HG02852 (cell line): ENCODE measurements around the gene SLCO4A1.
"Not testable (repeated sequence)": the region's sequence is repeated elsewhere in the genome, so short reads cannot be mapped to it uniquely, and the experiment has no call there.

ENCODE experiments used
- ATAC-seq: cut with Tn5 transposase; IDR thresholded peaks from one replicate; pipeline ENCODE4 v1.9.1; 2021; ENCODE audit warnings: mild to moderate bottlenecking, moderate library complexity; ENCODE audit not compliant: unreplicated experiment

Gene SLCO4A1

DNA sequence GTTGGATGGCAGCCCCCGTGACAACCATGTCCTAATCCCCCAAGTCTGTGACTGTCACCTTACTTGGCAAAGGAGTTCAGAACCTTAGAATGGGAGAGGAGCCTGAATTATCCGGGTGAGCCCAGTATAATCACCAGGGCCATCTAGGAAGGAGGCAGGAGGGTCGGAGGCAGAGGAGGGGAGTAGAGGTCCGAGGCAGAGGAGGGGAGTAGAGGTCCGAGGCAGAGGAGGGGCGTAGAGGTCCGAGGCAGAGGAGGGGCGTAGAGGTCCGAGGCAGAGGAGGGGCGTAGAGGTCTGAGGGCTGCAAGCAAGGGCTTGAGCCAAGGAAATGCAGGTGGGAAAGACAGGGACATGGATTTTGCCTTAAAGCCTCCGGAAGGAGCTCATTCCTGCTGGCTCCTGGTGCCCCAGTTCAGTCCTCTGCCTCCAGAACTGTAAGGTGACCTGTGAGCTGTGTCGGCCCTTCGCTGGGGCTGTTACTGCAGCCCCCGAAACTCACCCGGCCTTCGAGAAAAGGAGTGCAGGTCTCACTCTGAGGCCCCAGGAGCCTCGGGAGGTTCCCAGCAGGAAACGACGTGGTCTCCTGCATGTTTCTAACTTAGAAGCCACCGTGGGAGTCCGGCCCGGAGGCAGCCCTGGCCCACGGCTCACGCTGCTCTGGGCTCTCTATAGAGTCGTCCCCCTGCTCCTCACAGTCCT, 20.0 kb upstream of the SLCO4A1 start:
- ATAC-seq, result no peak

DNA sequence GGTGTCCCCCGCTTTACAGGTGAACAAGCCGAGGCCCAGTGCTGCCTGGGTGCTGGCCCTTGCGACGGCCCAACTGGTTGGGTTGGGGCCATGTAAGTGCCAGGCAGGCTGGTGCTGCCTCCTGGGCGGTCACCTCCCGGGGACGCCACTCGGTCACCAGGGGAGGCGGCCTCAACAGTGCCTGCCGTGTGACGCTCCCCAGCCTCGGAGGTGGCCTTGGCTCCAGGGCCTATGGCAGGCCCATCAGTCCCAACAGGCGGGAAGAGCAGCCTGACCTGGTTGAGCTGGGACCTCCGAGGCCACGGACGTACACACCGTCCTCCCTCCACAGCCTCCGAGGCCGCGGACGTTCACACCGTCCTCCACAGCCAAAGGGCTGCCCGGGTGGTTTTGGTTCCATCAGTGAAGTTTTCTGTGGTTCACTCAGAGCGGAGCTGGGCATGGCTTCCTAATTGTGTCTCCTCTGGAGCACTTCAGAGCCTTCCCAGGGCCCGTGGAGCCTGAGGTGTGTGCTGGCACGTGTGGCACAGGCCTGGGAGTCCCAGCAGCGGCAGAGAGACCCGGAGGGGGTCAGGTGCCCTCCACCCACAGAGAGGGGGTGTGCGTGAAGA, 19.3 kb upstream of the SLCO4A1 start:
- ATAC-seq, result no peak

DNA sequence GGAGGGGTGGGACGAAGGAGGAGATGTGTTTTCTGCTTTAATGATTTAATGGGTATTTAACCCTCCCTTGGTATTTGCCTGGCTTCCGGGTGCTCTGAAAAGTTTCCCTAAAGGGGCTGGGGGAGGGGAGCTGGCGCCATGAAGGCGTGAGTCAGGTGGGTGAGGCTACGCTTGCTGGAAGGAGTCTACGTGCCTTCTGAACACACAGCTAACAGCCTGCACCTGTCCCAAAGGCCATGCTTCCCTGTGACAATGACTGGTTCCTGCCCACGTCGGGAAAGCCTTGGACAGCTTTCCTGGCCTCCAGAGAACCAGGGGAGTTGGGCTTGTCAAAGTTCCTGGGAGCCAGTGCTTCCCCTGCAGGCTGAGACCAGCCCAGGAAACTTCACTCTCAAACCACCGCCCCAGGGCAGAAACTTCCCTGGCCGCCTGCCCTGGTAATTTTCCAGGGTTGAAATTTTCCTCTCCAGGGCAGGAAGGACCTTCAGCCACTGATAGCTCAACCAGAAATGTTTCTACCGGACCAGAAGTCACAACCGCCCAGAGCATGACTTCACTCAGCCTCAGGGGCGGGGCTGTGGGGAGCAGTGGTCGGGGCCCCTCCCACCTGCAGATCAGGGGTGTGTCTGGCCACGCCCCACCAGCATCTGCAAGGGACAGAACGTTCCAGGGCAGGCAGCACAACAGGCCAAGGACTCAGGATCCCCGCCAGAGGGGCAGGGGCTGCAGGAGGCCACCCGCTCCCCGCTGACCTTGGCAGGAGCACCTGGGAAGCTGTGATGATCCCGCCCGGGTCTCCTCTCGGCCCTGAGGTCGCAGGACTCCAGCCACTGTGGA, 18.6 kb upstream of the SLCO4A1 start:
- peak; percentile 80 for ATAC-seq

DNA sequence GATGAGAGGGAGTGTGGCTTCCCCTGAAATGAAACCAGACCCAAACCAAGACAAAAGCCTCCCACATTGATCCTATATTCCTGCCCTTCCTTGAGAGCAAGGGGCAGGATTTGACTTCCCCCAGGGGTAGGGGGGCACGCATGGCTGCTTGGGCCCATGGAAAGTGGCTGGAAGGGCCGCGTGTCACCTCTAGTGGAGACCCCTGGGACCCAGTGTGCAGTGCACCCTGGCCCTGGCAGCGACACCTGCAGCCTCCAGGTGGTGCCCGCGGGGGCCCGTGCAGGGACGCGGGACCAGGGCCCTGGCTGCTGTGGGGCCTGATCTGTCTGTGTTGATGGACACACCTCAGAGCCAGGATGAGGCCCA, 18.0 kb upstream of the SLCO4A1 start:
- peak; percentile 40 for ATAC-seq

DNA sequence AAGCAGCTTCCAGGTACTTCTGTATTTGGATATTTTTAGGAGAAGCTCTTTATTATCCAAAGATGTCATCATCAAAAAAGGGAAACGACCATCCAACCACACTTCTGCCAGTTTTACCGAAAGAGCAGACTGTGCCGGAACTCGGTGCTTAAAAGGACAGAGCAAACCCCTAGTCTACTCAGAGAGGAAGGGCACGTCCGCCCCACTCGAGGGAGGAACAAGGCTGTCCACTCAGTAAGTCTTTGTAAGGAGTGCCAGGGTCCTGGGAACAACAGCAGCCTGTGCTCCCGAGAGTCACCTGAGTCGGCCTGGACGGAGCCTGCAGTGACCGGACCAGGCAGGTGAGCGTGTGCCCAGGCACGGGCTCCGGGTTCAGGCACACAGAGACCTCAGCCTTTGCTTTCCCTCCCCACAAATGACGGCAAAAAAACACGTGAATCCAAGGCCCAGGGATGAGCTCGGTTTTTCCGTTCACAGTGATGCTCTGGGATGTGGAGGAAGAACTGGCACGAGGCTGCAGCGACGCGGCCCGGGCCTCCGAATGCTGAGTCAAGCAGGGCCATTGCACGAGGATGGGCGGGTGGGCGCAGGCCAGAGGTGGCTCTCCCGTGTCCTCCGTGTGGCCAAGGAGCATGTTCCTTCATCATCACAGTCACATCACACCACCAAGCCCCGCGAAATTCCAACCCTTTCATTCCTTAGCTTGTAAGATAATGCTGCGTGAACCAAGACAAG, 17.4 kb upstream of the SLCO4A1 start:
- no peak for ATAC-seq

DNA sequence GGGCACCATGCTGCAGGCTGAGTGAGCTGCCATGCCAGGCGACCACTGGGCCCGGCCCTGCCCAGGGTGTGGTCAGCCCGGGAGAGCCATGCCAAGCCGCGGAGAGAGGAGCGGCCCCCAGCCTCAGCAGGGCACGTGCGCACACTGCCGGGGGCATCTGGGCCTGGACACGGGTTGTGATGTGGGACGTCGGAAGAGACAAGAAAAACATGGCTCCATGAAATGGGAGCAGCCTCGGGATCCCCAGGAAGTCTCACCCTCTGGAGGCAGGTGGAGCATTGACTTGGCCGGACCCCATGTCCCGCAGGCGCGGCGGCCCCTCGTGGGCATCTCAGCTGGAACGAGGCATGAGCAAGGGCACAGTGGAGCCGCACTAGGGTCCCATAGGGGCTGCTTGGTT, 16.8 kb upstream of the SLCO4A1 start:
- ATAC-seq, result no peak

DNA sequence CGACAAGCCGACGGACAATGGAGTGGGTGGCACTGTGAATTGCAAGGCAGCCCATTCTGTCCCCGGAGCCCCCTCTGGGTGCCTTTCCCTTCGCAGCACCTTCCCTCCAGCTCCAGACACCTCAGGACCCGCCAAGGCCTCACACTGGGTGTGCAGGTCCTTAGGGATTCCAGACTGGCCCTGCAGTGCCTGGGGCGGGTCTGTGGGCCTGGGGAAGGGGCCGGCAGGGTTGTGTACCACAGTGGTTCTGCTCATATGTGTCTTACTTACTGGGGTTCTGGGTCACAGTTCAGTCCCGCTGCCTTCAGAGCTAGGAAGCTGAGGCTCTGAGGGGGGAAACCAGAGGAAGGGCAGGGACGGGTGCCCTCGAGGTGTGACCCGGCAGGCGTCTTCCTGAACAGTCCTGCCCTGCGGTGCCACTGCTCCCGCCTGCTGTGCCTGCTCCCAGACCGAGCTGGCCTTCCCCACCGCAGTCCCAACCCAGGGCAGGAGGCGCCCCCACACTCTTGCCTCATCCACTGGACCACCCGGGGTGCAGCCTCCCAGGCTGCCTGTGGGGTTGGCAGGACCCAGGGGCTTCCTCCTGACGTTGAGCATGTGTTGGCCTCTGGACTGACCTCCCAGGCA, 16.3 kb upstream of the SLCO4A1 start:
- no peak for ATAC-seq

DNA sequence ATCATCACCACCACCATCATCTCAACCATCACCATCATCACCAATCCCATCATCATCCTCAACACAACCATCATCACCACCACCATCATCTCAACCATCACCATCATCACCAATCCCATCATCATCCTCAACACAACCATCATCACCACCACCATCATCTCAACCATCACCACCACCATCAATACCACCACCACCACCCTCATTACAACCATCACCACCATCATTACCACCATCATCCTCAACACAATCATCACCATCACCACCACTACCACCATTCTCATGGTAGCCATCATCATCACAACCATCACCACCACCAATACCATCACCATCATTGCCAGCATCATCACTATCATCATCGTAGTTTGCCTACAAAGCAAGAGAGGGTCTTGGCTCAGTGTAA, 14.9 kb upstream of the SLCO4A1 start:
- ATAC-seq, result not testable (repeated sequence)

DNA sequence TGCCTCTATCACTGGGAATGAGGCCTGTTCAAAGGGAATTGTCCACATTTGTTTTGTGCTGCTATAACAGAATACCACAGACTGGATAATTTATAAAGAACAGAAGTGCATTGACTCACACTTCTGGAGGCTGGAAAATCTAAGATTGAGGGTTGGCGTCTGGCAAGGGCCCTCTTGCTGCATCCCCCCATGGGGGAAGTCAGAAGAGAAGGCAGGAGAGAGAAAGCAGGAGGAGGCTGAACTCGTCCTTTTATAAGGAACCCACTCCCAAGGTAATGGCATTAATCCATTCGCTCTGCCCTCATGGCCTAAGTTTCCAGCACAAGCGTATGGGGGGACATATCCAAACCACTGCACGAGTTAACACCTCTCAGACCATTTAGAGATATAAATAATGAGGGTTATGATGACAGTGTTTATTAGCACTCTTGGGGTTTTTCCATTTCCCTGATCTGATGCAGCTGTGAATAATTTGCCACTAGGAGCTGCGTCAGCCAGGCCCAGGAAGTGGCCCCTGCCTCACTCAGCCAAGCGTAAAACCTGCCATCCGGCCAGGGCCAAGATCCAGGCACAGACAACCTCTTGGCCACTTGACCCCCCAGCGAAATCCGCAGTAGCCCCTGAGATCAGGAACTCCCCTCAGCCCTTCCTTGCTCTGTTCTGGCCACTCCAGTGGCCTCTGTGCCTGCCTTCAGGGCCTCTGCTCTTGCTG, 14.2 kb upstream of the SLCO4A1 start:
- ATAC-seq, result no peak

DNA sequence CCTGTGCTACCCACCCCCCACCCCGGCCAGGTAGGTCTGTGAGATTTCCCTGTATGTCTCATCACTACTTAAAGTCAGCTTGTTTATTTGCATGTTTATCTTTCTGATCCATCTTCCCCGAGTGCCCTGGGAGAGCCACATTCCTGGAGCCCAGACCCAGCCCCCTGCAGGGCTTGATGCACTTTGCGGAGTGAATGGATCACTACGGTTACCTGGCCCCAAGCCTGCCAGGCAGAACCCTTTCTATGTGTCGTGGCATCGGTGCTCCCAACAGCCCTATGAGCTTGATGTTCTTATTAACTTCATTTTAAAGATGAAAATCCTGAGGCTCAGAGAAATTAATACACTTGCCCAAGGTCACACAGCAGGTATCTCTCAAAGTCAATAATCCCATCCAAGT, 13.6 kb upstream of the SLCO4A1 start:
- ATAC-seq, result no peak

DNA sequence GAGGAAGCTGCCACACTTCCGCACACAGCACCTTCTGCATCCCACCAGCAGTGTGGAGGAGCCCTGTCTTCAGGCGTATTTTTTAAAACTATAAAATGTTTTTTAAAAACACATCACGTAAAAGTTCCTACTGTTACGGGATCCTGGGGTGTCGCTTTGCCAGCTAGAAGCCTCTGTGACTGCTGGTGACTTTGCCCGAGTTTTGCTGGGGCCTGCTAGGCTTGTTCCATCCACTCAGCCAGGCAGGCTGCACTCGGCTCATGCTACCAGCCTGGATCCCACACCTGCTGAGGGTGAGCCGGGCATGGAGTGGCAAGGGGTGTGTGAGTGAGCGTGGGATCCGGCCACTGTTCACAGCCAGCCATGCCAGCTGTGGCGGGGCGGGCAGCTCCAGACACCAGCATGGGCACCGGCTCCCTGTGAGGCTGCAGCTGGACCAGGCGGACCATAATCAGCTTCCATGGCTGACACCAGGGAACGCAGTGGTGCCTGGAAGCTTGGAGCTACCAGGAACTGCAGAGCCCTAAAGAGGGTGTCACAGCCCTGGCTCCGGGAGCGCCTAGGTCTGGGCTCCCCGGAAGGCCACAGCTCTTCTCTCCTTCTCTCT, 12.3 kb upstream of the SLCO4A1 start:
- ATAC-seq, result no peak

DNA sequence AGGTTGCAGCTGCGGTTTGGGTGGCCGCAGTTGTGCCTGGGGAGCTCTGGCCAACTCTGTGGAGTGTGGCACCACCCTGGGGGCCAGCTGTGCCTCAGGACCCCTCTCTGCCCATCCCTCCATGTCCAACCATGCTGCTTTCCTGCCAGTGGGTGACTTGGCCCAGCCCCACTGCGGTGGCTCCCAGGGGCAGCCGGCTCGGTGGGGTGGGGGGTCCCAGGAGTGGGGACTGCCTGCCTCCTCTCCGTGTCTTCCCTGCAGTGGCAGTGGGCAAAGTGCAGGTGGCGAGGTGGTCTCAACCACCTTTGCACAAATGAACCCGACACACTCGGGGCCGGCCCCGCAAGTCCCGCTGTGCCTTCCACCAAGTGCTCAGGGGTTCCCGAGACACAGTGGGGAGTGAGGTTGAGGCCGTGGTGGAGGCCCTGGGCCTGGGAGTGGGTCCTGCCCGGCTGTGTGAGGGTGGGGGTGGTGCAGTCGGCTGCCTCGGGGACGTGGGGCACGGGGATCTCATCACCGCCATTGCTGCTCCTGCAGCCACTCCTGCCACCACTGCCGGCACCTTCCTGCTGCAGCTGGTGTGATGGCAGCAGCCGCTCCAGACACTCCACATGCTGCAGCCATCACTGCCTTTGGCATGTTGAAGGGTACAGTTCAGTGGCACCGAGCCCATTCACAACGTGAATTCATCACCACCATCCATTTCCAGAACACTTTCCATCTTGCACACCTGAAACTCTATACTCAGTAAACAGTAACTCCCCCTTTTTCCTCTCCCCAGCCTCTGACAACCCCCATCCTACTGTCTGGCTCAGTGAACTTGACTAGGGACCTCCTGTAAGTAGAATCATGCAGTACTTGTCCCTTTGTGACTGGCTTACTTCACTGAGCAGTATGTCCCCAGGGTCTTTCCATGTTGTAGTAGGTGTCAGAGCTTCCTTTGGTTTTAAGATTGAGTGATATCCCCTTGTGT, 10.7 kb upstream of the SLCO4A1 start:
- ATAC-seq, result no peak

DNA sequence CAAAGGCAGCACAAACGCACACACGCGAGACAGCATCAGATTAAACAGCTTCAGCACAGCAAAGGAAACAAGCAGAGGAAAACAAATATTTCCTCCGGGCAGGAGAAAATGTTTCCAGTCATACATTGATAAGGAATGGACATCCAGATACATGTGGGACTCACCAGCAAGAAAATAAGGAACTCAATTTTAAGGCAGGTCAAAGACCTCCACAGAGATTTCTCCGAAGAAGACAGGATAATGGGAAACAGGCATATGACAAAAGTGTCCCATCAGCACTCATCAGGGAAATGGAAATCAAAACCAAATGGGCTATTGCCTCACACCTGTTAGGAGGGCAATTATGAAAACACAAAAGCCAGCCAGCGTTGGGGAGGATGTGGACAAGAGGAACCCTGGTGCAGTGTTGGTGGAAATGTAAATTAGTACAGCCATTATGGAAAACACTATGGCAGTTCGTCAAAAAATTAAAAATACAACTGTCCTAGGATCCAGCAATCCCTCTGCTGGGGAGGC, 9.7 kb upstream of the SLCO4A1 start:
- ATAC-seq, result no peak

DNA sequence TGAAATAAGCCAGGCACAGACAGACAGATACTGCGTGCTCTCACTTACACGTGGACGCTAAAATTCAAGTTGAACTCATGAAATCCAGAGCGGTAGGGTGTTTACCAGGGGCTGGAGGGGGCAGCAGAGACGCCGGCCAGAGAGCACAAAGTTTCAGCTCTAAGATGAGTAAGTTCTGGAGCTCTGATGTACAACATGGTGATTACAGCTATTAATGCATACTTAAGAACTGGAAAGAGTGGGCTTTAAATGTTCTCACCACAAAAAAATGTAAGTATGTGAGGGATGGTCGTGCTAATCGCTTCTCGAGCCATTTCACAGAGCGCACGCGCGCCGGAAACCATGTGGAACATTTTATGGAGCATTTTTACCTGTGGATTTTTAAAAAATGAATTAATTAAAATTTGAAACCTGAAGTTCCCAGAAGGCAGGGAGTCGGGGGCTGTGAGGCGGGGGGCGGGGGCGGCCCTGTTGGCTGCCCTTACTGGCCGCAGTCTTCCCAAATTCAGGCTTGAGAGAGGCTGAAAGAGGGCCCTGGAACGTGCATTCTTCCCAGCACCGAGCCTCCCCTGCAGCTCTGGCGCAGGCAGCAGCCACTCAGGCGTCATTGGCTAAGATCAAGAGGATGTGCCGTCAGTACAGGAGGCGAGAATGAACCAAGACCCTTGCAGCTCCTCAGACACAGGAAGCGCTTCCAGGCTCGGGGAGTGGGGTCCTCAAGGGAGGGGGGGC, 8.5 kb upstream of the SLCO4A1 start:
- no peak for ATAC-seq

DNA sequence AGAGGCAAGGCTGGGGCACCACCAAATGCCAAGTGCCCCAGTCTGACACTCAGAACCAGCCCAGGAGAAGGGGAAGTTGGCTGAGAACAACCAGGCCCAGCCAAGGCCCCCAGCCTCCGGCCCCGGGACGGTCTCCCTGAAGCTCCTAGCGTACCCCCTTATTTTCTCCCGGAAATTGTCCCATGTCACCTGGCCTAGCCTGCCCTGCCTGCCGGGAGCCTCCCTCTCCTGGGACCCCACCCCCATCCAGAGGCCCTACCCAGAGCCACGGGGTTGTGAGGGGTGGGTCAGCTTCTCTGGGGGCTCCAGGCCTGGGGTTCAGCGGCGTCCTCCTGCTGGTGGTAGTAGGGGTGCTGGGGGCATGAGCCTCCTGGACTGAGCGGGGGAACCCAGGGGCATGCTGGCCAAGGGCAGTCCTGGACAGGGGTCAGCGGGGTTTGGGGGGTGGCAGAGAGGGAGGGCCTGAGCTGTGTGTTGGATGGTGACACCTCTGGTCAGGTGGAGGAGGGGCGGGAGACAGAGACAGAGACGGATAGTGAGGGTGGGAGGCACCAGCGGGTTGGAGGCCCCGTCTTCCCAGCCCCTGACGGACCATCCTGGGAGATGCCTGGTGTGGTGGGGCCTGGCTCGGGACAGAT, 7.9 kb upstream of the SLCO4A1 start:
- no peak for ATAC-seq

DNA sequence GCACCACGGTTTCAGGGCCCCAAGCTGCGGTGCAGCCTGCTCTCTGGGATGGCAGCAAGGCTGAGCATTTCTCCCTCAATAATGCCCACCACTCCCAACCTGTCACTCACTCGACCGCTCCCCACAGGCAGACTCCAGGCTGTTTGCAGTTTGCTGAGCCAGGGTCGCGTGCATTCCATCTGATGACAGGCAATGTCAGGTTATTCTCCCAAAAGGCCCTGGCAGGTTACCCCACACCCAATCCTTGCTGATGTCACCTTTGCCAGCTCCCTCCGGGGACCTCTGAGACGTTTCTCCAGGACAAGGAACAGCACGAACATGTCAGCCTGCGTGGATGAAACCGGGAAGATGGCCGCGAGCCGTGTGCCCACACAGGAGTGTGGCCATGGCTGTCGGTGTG, 7.1 kb upstream of the SLCO4A1 start:
- ATAC-seq, result no peak

DNA sequence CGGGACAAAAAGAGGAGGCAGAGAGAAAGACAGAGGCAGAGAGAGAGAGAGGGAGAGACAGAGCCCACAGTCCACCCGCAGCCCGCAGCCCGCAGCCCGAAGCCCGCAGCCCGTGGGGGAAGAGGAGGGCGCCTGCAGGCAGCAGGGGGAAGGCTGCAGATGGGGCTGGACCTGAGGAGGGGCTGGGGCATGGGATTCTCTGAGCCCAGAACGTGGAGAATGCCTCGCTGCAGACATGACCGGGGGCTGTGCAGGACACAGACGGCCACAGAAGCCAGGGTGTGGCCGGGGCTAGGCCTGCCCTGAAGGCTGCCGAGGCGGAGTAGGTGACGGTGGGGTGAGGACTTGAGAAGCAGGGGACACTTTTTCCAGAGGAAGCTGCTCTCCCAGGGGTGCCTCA, 6.5 kb upstream of the SLCO4A1 start:
- no peak for ATAC-seq
